HG02840 (cell line): Measurements from ENCODE around the gene CDKL1.
"Not testable (repeated sequence)": the region's sequence is repeated elsewhere in the genome, so short reads cannot be mapped to it uniquely, and the experiment has no call there.

Source experiments
- ATAC-seq: cut with Tn5 transposase; IDR thresholded peaks from one replicate; pipeline ENCODE4 v1.9.1; 2021; ENCODE audit warnings: mild to moderate bottlenecking, moderate library complexity, moderate number of reproducible peaks; ENCODE audit not compliant: unreplicated experiment, low FRiP score

The CDKL1 gene

GRCh38 chr14:50335989-50336824 is 60.5 kb downstream of the CDKL1 start:
- ATAC-seq: no peak

- ATAC-seq: no peak
These were observed 61.3 kb downstream of the CDKL1 start for GRCh38 chr14:50335389-50335788.

GRCh38 chr14:50334211-50334610 is 62.5 kb downstream of the CDKL1 start:
- ATAC-seq: no peak

GRCh38 chr14:50333014-50333509 is 63.6 kb downstream of the CDKL1 start:
- ATAC-seq: no peak

GRCh38 chr14:50331596-50331995 is 65.1 kb downstream of the CDKL1 start:
- no peak for ATAC-seq

- peak; percentile 86 for ATAC-seq
These were observed 75.5 kb downstream of the CDKL1 start for GRCh38 chr14:50321009-50321660.

- ATAC-seq: no peak
These were observed 76.4 kb downstream of the CDKL1 start for GRCh38 chr14:50320283-50320682.

- no peak for ATAC-seq
These were observed 77.0 kb downstream of the CDKL1 start for GRCh38 chr14:50319721-50320120.

- ATAC-seq: no peak
These were observed 77.4 kb downstream of the CDKL1 start for GRCh38 chr14:50319293-50319692.

- ATAC-seq: no peak
These were observed 78.6 kb downstream of the CDKL1 start for GRCh38 chr14:50318031-50318626.

- ATAC-seq: not testable (repeated sequence)
These were observed 82.6 kb downstream of the CDKL1 start for GRCh38 chr14:50314098-50314497.

- ATAC-seq: no peak
These were observed 84.0 kb downstream of the CDKL1 start for GRCh38 chr14:50312734-50313054.

- peak; percentile 94 for ATAC-seq
These were observed 84.5 kb downstream of the CDKL1 start, which contains the start of the genes DMAC2L and L2HGDH for GRCh38 chr14:50311972-50312733. TSS of gene DMAC2L (plus strand) at chr14:50312324. CDS start at chr14:50321488, 9,164 bp downstream. TSS of gene L2HGDH (minus strand) at chr14:50312229. CDS start at chr14:50312150, 79 bp downstream.

GRCh38 chr14:50311337-50311971 is 85.2 kb downstream of the CDKL1 start:
- ATAC-seq: no peak

GRCh38 chr14:50310445-50310844 is 86.2 kb downstream of the CDKL1 start:
- ATAC-seq: no peak

- ATAC-seq: no peak
These were observed 88.2 kb downstream of the CDKL1 start for GRCh38 chr14:50308363-50308915.

GRCh38 chr14:50303744-50304471 is 92.8 kb downstream of the CDKL1 start:
- no peak for ATAC-seq

GRCh38 chr14:50301914-50302313 is 94.8 kb downstream of the CDKL1 start:
- ATAC-seq: no peak

GRCh38 chr14:50299585-50299984 is 97.1 kb downstream of the CDKL1 start:
- ATAC-seq: no peak
